Activated CD4-positive, alpha-beta T cell treated with anti-CD3 and anti-CD28 coated beads for 1 hour (primary cell): ENCODE measurements around the gene PTPN1.
A peak's percentile ranks its signal among the peaks of the same experiment; 100 is the strongest.

Experiments used
- DNase-seq: peaks from one replicate; pipeline ENCODE4 v3.0.0-alpha.2; 2020

PTPN1 gene

DNA sequence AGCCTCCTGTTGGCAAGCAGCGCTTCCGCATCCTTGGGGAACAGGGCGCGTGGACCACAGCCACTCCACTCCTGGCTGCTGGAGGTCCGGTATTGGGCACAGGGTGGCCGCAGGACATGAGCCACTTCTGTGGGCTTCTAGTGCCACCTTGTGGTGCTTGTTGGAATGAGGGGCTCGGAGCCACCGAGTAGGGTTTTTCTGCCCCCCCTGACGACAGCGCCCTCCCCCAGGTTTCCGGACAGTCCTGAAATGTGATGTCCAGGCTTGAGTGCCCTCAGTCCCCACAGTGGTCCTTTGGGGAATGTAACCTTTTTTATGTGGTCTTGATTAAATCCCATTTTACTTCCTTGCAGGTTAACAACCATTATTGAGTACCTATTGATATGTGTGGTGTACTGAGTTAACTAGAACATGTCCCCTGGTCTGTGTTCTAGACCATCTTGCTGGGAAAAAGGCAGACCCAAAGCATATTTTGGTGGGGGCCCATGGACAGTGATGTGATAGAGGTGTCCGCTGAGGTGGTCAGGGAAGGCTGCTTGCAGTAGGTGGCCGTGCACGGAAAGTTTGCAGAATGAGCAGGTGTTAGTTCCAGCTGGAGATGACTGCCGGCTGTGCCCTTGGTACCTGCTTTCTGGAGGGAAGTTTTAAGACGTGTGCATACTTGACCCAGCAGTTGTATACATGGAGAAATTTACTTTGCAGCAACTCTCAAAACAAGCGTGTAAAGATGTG lies 70.0 kb downstream of the PTPN1 start:
- DNase-seq = no peak

DNA sequence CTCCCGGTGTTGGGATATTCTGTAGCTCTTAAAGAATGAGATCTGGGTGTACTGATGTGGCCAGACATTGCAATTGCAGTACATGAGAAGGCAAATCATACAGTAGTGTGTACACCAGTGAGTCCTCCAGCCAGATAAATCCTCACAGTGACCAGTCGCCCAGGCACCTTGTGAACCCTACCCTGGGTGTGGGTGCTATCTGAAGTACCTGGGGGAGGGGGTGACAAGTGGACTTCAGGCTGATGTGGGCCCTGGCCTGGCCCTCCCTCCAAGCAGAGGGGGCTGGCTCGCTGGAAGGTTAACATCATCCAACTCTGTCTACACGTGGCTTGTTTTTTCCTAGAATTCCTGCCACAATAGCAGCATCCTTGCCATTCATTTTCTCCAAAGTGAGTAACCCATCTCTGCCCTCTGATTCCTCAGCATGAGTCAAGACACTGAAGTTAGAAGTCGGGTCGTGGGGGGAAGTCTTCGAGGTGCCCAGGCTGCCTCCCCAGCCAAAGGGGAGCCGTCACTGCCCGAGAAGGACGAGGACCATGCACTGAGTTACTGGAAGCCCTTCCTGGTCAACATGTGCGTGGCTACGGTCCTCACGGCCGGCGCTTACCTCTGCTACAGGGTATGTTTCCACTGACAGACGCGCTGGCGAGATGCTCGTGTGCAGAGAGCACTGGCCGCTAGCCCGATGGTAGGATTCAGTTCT lies 70.8 kb downstream of the PTPN1 start:
- no peak for DNase-seq

DNA sequence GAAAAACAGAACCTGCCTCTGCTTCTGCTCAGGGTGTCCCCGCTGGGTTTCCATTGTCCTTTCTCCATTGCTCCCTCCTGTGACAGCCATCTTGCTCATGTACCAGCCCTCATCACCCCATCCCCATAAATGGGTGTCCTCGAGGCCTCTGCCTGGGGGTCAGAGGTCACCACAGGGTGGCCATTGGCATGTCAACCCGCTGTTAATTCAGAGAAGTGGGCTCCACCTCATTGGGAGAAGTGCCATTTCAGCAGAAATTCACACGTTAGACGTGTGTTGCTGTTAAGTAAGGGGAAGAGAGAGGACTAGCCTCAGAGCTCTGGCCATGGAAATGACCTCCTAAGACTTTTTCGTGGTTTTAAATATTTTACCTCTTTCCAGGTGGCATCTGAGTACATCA lies 71.9 kb downstream of the PTPN1 start:
- DNase-seq = no peak

DNA sequence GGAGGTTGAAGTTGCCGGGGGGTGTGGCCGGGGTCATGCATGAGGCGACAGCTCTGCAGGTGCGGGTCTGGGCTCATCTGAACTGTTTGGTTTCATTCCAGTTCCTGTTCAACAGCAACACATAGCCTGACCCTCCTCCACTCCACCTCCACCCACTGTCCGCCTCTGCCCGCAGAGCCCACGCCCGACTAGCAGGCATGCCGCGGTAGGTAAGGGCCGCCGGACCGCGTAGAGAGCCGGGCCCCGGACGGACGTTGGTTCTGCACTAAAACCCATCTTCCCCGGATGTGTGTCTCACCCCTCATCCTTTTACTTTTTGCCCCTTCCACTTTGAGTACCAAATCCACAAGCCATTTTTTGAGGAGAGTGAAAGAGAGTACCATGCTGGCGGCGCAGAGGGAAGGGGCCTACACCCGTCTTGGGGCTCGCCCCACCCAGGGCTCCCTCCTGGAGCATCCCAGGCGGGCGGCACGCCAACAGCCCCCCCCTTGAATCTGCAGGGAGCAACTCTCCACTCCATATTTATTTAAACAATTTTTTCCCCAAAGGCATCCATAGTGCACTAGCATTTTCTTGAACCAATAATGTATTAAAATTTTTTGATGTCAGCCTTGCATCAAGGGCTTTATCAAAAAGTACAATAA lies 72.5 kb downstream of the PTPN1 start:
- DNase-seq = no peak

DNA sequence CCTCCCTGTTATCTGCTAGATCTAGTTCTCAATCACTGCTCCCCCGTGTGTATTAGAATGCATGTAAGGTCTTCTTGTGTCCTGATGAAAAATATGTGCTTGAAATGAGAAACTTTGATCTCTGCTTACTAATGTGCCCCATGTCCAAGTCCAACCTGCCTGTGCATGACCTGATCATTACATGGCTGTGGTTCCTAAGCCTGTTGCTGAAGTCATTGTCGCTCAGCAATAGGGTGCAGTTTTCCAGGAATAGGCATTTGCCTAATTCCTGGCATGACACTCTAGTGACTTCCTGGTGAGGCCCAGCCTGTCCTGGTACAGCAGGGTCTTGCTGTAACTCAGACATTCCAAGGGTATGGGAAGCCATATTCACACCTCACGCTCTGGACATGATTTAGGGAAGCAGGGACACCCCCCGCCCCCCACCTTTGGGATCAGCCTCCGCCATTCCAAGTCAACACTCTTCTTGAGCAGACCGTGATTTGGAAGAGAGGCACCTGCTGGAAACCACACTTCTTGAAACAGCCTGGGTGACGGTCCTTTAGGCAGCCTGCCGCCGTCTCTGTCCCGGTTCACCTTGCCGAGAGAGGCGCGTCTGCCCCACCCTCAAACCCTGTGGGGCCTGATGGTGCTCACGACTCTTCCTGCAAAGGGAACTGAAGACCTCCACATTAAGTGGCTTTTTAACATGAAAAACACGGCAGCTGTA lies 73.4 kb downstream of the PTPN1 start:
- no peak for DNase-seq

- no peak for DNase-seq
These were observed 74.5 kb downstream of the PTPN1 start for GRCh38 chr20:50584687-50585086.

DNA sequence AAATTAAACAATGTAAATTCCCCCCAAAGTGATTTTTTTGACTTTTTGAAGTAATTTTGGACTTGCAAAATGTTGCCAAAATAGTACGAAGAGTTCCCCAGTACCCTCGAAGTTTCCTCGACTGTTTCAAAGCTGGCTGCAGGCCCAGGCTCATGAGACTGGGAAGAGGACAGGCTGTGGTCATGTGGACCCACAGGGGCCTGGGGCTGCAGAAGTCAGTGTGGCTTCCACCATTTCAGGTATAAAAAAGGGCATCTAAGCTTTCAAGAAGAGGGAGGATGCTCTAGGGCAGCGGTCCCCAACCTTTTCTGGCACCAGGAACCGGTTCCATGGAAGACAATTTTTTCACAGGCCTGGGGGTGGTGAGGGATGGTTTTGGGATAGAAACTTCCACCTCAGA lies 75.0 kb downstream of the PTPN1 start:
- no peak for DNase-seq

- DNase-seq = no peak
These were observed 75.5 kb downstream of the PTPN1 start for GRCh38 chr20:50585678-50586077.

DNA sequence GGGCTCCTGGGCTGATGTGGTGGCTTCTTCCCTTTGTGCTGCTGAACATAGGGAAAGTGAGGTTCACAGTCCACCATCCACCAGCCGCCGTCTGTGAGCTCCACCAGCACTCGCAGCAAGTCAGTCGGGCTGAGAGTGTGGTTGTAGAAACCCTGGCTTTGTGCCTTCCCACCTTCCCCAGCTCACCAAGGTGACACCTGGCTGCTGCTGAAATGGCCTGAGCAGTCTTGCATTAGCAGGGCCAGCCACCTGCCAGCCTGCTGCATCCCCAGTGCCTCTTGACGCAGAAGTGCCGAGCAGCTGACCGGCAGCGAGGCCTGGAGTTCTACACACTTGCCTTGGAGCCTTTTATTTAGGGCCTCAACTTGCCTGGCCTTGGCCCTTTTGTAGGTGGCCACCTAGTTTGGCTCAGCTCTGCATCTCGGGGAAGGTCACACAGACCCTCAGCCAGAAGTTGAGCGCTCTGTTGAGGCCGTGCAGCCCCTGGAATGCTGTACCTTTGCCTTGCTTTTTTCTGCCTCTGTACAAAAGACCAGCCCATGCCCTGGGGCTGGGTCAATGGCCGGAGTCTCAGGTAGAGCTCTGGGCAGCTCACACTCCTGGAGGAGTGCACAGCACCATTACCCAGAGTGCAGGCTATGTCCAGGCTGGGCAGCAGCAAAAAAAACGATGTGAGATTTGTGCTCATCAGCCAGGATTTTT lies 76.5 kb downstream of the PTPN1 start:
- DNase-seq = no peak

DNA sequence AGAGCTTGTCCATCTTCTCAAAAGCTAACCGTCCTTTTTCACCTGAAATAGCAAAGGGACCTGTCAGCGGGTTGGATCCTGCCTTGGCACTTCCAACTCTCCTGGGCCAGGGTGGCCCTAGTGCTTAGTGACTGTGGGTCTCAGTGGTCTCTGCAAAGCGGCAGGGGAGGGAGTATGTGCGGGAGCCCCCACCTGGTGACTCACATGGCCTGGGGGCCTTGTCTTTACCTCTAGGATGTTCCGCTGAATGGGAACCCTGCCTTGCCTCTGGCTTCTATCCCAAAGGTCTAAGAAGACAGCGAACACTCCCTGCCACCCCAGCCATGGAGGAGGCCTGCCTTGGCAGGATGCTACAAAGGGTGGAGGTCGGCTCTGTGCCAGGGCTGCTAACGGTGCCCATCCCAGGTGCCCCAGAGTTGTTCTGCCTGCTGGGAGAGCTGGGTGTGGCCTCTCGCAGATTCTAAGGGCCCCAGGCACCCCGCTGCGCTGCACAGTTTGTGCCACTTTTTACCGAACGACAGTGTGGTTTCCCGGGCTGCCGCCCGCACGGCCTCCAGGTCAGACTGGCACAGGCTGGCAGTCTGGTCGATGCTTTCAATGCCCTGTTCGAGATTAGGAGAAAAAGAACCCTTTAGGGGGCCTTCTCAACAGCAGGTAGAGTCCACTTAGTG lies 77.2 kb downstream of the PTPN1 start:
- DNase-seq = no peak

GRCh38 chr20:50588034-50588736 lies 78.0 kb downstream of the PTPN1 start:
- peak; percentile 58 for DNase-seq

DNA sequence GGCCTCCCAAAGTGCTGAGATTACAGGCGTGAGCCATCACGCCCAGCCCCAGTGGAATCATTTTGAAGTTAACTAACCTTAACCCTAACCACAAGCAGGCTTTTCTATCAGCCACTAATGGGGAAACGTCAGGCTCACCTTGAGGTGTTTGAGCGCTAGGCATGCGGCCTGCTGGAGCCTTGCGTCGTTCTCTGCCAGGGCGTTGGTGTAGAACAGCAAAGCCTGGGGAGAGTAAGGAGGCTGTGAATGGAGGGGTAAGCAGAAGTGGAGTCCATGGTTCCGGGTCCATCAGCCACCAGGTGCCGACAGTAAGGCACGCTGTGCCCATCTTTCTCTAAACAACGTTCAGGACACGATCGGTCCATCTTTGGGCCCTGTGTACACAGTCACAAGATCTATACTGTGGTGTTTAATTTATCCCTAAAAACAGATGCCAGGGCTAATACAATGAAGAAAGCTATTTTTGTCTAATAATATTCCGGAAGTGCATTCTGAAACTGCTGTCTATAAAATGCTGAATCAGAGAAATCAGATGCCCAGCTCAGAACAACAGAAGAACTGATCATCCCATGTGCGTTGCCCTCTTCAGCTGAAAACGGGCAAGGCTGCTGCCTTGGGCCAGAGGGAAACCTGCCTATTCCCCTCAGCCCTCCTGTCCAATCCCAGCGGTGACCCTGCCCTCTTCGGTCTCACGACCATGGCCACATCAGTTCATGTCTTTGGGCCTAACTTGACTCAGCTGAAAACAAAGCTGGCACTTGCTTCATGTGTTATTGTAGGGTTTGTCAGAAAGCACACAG lies 79.6 kb downstream of the PTPN1 start:
- no peak for DNase-seq

DNA sequence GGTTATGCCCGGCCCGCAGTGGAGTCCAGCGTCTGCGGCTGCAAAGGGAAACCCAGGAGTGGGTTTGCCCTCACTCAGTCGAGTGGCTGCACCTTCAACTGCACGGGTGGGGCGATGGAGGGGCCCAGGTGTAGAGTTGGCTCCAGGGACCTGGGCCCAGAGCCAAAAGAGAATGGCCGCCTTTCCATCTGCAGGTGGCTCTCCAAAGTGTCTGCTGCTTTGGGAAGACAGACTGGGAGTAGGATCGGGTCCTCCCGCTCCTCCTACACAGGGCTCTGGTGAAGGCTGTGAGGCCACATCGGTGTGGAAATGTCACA lies 80.1 kb downstream of the PTPN1 start:
- DNase-seq = no peak

- no peak for DNase-seq
These were observed 81.2 kb downstream of the PTPN1 start for GRCh38 chr20:50591233-50591852.

GRCh38 chr20:50592282-50593004 lies 82.3 kb downstream of the PTPN1 start:
- DNase-seq = no peak

- no peak for DNase-seq
These were observed 82.8 kb downstream of the PTPN1 start for GRCh38 chr20:50593005-50593335.

DNA sequence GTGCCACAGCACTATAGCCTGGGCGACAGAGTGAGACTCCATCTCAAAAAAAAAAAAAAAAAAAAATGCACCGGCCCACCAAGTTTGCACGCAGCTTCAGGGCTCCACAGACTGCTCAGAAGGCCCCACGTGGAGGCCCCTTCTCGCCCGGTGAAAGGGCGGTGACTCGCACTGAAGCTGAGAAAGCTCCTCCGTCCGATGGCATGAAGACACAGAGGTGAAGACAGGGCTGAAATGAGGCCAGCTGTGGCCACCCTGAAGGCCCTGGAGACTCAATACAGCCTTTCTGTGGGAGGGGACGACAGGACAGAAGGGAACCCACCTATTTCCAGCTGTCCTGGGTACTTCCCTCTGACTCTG lies 84.0 kb downstream of the PTPN1 start:
- DNase-seq = no peak

GRCh38 chr20:50594591-50595432 lies 84.6 kb downstream of the PTPN1 start:
- DNase-seq = no peak

DNA sequence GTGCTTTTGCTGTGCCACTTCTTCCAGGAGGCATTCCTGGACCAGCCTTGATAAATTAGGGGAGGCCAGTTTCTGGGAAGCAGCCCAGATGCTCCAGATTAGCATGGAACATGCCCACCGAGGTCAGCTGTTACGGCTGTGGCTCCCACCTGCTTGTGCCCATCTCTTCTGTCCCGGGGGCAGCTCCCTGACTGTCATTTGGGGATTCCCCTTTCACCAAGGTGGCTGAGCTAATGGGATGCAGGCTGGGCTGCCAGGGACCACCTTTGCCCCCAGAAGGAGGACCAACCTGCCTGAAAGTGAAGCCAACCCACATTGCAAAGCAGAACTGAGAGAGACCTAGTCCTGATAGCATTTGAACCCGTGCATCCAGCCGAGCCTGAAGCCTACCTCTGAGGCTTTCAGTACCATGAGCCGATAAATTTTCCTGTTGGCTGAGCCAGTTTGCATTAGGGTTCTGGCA lies 85.3 kb downstream of the PTPN1 start:
- DNase-seq = no peak
